NK-92 treated with Interleukin-12 subunit alpha and Interleukin-12 subunit beta, amount 100 ng/mL, for 24 hours (cell line): ENCODE data around the gene OSCP1.

ENCODE experiments used
- DNase-seq: peaks from one replicate; lab custom pipeline; 2025; lab: John Stamatoyannopoulos, UW

The OSCP1 gene

DNA sequence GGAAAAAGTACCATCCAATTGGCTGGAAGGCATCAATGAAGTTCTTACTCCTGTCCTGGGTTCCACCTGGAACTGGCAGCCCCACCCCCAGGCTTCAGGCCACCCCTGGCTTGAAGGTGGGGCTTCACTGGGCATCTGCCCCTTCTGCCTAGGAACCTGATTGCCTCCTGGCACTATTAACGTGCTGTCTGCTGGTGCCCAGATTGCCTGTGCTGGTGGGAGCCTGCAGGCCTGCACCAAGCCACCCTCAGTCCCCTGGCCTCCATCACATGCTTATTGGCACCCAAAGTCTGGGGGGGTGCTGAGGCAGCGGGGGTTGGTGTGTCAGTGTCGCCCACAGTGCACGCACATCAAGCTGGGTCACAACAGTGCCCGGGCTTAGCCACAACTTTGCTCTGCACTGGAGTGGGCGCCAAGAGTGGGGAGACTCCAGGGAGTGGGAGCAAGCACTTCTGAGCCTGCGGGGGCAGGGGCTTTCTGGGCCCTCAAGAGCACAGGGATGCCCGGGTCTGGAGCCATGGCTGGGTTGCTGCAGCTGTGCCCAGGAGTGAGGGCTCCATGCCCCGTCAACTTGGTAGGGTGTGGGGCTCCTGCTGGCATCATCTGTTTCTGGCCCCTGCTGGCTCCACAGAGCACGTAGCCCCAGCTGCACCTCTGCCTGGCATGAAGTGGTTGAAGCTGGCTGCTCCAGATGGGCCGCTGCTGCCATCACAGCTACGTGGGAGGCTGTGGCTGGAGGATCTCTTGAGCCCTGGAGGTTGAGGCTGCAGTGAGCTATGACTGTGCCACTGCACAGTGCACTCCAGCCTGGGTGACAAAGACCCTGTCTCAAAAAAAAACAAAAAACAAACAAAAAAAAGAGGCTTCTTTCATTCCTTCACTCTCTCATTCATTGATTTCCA is 48.4 kb downstream of the OSCP1 start:
- DNase-seq, result no peak

DNA sequence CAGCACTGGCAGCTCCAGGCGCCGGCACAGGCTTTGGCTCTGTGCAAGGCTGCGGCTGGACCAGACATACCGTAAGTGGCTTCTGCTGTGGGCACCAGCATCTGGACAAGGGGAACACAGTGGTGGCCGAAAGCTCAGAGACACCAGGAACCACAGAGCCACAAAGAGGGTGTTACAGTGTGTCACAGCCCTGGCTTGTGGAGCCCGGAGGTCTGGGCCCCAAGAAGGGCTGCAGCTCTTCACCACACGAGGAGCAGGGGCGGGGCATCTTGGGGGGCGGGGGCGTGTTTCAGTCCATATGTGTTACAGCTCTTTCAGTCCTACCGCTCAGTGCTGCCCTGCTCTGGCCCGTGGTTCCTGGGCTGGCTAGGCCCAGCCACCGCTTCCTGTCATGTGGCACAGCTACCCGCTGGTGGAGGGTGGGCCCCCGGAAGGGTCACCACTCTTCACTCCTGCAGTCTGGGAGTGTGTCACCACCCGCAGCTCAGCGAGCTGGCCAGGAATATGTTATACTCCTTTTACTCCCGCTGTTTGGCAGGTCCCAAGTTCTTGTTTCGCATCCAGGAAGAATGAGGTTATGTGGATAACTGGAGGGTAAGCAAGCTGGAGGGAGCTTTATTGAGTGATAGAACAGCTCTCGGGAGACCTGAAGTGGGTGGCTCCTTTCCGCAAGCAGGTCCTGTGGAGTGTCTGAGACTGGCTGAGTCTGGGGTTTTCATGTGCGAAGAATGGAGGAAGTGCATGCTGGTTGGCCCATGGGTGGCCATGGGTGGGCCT is 49.2 kb downstream of the OSCP1 start:
- peak; percentile 93 for DNase-seq

DNA sequence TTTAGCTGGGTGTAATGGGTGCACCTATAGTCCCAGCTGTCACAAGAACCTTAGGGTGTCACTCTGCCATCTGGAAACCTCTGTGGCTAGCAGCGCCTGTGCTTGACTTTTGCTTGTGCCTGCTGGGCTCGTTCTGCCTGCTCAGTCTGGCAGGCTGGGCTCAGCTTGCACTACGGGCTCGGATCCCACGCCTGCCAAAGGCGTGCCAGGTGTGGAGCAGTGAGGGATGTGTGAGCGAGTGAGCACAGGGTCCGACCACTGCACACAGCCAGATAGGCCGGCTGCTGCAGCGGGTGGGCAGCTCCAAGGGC is 49.8 kb downstream of the OSCP1 start:
- no peak for DNase-seq

DNA sequence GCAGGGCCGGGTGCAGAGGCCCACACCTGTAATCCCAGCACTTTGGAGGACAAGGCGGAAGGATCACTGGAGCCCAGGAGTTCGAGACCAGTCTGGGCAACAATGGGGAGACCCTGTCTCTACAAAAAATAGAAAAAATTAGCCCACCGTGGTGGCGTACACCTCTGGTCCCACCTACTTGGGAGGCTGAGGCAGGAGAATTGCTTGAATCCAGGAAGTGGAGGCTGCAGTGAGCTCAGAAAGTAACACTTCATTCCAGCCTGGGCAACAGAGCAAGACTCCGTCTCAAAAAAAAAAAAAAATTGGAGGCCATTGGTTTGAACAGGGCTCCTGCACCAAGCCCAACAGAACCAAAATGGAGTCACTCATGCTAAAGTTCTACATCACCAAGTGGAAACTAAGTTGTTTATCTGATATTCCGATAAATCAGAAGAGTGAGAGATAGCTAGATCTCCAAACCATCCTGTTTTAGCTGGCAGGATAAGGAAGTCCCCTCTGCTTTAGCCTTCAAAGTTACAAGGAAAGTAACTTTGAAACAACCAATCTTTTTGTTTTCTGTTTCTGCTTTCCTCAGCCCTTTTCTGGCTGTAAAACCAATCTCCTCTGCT is 51.8 kb downstream of the OSCP1 start:
- no peak for DNase-seq

- peak; percentile 81 for DNase-seq
Observed at GRCh38 chr1:36397378-36398230, 52.6 kb downstream of the OSCP1 start, which contains the start of gene LSM10. LSM10 (minus strand) TSS chr1:36397908; CDS start chr1:36394129, 3,779 bp downstream.

GRCh38 chr1:36397083-36397377 is 53.2 kb downstream of the OSCP1 start:
- DNase-seq, result no peak

GRCh38 chr1:36396359-36396758 is 53.9 kb downstream of the OSCP1 start:
- DNase-seq, result no peak

DNA sequence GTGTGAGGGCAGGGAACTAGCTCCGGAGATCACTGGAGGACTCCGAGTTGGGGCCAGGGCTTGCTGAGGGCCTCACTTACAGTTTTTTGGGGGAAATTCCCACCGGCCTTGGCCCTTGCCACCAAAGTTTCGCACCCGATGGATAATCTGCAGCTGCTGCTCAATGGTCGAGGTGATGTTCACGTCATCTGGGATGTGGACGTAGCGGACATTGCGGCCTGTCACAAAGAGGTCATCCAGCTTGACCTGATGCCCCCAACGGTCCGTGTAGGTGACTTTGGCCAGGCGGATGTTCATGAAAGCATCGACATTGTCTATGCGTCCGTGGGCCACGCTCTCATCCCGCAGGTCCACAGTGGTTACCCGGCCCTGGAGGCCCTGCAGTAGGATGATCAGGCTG is 56.6 kb downstream of the OSCP1 start:
- DNase-seq, result no peak

DNA sequence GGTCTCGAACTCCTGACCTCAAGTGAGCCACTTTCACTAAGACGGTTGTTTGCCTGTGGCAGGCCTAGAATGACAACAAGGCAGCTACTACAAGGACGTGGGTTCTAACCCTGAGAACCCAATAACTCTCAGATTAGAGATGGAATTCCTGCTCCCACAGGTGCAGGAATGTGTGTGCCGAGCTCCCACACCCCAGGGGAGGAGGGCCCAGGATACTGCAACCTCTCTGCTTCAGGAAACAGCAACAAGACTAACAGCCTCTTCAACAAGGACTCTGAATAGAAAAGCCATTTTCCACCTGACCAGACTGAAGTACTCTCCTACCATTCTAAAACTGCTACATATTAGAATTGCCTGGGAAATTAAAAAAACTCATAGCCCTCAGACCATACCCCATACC is 57.4 kb downstream of the OSCP1 start:
- no peak for DNase-seq

DNA sequence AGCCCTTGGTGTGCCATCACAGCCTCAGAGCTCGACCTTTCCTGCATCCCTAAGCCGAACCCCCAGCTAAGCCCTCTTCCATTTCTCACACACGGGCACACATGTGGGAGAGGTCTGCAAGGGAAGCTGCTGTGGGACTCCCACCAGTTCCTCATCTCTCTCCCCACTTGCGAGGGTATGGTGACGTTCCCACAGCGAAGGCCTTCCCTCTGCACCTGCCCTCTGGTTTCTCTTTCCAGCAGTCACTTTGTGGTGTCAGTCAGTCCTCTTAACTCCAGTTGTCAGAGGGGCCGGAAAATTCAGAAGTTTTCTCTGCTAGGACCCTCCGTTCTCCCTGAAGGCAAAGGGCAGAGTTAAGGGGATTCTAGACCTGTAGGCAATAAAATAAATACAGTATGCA is 59.0 kb downstream of the OSCP1 start:
- DNase-seq, result no peak

GRCh38 chr1:36390411-36390810 is 59.8 kb downstream of the OSCP1 start:
- DNase-seq, result no peak

- DNase-seq, result no peak
Observed at GRCh38 chr1:36389999-36390398, 60.3 kb downstream of the OSCP1 start.

GRCh38 chr1:36389261-36389660 is 61.0 kb downstream of the OSCP1 start:
- no peak for DNase-seq

DNA sequence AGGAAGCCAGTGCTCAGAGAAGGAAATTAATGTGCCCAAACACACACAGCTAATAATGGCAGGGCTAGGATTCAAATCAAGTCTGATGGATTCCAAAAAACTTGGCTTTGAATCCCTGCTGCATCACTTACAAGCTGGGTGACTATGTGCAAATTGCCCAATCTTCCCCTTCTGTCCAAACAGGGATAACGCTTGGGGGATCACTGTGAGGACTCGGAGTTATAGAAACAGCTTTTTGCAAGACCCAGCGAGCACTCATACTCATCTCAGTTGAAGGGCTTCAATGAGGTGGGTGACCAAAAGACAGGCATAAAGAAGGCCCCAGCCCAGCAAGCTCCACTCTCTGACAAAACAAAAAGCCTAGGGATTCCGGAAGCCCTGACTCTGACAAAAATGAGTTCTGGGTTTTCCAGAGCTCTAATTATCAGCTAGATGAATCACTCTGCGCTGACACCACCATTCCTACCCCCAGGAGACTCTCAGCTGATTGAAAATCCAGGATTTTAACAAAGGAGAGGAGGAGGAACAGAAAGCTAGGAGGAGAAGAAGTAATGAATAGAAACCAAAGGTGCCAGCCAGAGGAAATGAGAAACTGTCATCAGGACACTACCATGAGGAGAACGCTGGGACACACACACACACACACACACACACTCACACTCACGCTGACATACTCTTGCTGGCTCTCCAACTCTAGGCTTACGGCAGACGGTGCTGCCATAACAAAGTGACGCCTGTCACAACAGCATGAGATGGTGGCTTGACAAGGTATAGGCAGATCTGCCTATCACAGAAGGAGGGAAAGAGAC is 62.9 kb downstream of the OSCP1 start:
- no peak for DNase-seq

GRCh38 chr1:36386265-36387140 is 63.7 kb downstream of the OSCP1 start:
- DNase-seq, result peak; percentile 94

DNA sequence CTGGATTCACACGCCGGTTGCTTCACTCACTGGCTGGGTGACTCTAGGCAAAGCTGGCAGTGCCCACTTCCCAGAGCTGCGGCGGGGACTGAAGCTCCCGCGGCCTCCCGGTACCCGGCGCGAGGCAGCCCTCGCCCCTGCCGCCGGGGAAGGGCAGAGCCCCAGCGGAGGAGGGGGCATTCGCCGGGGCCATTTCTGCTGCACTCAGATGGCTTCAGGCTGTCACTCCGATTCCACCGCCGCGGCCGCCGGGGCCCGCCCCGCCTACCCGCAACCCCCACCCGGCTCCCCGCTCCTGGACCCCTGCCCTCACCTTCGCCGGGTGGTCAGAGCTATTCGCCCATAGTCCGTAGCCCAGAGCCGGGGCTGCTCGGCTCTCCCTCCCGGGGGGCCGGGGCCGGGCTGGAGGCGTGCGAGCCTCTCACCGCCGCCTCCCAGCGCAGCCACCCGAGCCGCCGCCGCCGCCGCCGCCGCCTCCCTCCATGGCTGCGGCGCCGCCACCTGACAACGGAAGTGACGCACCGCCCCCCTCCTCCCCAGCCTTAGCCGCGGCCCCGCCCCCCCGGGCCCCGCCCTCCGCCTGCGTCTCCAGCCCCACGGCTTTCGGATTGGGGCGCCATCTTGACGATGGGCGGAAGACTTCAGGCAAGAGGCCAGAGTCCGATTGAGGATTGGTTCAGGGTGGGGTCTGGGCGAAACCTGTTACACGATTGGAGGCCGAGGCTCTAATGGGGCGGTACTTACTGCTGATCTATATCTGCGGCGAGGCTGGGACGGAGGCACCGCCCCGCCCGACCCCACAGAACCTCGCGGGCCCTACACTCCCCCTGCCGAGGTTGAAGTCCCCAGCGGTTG is 64.6 kb downstream of the OSCP1 start, which contains the start of gene STK40:
STK40 (minus strand) TSS at position 515 of the 855 bp plus-strand sequence. CDS start 24,592 bp downstream, outside the sequence.
- DNase-seq, result peak; percentile 97

- DNase-seq, result peak; percentile 32
Observed at GRCh38 chr1:36384542-36385409, 65.5 kb downstream of the OSCP1 start.

DNA sequence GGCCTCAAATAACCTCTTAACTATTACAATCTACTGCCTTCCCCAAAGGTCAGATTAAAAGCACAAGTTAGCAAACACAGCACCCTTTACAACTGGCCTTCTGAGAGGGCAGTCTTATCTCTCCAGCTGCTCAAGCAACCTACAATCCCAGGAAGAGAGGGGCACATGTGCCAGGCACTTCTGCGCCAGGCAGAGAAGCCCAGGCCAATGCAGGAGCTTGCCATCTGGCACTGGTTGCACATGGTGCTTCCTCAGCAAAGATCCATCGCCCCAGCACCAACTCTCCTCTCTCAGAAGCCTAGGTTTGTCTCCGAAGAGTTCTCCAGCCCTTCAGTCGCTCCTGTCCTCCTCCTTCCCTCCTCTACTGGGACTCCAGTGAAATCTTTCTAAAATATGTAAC is 67.0 kb downstream of the OSCP1 start:
- DNase-seq, result no peak
